HS-5 (cell line): ENCODE data around the gene NPDC1.
A peak's percentile ranks its signal among the peaks of the same experiment; 100 is the strongest.
"Not testable (repeated sequence)": the region's sequence is repeated elsewhere in the genome, so short reads cannot be mapped to it uniquely, and the experiment has no call there.

Source experiments
- DNase-seq: peaks from one replicate; pipeline ENCODE4 v3.0.0-alpha.2; 2012; ENCODE audit warnings: low read depth

The NPDC1 gene

DNA sequence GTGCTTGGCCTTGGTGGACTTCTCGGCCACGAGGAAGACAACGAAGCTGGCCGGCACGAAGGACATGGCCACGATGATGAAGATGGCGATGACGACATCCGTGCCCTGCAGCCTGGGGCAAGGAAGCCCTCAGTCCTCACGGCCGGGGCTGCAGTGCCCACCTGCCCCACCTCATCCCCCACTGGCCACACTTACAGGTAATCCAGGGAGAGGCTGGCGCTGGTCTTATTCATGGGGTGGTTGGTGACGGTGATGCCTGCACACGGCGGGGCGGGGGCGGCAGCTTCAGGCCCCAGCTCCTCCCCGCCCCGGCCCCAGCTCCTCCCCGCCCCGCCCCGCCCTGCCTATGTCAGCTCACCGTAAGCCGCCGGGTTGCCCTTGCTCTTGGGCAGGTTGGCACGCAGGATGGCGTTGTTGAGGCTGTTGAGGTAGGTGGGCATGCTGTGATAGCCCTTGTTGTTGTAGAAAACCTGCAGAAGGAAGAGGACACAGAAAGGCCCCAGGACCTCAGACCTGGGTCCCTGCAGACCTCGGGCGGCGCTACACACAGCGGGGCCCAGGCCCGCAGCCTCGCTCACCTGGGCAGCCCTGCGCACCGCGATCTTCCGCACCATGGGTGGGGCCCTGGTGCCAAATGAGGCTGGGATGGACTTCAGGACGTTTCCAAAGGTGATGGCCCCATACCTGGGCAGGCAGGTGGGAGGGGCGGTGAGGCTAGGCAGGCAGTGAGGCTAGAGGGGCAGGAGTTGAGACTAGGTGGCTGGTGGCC, 33.9 kb downstream of the NPDC1 start:
- no peak for DNase-seq

DNA sequence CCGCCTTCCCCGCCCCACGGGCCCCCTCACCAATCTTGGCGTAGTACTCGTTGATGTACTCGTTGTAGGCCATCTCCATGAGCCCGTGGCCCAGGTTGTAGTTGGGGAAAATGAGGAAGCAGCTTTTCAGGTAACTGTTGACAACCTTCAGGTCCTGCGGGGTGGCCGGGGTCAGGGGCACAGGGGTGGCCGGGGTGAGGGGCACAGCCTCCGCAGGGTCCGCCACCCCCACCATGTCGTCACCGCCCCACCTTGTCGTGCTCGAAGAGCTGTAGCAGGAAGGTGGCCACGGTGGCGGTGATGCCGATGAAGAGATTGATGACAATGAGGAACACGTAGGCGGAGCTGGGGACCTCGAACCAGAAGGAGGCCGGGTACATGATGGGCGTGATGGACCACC, 34.8 kb downstream of the NPDC1 start:
- DNase-seq: no peak

DNA sequence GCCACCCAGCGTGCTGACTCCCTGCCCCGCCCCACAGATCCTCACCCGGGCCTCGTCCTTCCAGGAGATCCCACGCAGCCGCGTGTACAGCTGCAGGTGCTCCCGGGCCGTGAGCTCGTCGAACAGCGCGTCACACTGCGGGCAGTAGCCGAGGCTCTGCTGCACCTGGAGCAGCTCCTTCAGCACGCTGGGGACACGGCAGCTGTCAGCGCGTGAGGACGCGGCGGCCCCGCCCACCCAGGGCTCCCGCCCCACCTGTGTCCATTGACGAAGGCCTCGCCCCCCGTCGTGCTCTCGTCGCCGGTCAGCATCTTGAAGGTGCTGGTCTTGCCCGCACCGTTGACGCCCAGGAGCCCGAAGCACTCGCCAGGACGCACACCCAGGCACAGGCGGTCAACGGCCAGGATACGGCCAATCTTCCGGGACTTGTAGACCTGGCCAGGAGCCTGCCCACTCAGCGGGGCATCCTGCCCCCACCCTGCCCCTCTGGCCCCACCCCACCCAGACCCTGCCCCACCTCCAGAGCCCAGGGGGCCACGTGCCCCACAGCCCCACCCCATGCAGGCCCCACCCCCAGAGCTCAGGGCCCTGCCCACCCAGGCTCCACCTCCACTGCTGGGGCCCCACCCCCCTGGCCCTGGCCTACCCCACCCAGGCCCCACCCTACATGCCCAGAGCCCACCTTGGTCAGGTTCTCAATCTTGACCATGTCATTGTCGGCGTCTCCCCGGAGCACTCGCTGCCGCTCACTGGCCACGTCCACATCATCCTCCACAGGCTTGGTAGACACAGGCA, 35.8 kb downstream of the NPDC1 start:
- DNase-seq: no peak

DNA sequence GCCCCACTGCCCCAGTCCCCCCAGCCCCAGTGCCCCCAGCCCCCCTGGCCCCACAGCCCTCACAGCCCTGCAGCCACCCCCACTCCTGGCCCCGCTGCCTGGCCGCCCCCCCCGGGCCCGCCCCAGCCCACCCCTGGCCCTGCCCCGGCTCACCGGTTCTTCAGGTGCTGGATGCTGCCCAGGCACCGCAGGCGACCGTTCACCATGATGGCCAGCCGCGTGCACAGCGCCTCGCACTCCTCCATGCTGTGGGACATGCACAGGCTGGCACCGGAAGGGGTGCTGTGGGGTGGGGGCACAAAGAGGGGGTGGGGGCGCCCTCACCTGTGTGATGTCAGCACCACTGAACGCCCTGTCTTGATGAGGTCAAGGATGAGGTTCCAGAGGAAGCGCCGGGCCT, 36.8 kb downstream of the NPDC1 start:
- DNase-seq: no peak

DNA sequence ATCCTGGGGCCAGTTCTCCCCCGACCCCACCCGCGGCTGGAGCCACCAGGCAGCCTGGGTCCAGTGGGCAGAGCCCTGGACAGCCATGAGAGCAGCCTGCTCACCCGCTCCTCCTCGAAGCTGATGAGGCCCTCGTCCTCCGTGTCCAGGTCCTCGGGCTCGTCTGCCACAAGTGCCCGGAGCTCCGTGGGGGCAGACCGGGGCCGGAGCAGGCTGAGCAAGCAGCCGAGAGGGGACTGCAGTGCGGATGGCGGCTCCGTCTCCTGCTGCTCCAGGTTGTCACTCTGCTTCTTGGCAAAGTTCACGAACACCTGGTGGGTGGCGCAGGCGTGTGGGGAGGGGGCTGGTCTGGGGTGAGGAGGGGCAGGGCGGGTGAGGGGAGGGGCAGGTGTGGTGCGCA, 37.7 kb downstream of the NPDC1 start:
- DNase-seq: no peak

DNA sequence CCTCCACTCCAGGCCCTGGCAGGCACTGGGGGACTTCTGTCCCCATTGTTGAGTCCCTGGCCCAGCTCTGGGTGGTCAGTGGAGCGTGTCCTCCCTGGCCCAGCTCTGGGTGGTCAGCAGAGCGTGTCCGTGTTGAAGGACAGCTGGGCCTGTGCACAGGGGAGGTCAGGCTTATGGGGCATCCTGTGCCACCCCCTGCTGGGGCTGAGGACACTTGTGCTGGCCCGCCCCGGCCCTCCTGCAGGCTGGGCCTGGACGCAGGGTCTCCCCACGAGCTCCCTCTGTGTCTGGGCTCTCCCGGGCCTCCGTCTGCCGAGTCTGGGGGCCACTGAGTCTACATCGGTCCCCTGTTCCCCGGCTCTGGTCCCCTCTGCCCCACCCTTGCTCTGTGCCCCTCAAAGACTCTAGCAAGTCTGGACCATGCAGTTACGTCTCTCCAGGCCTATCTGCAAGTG, 38.1 kb downstream of the NPDC1 start:
- no peak for DNase-seq

DNA sequence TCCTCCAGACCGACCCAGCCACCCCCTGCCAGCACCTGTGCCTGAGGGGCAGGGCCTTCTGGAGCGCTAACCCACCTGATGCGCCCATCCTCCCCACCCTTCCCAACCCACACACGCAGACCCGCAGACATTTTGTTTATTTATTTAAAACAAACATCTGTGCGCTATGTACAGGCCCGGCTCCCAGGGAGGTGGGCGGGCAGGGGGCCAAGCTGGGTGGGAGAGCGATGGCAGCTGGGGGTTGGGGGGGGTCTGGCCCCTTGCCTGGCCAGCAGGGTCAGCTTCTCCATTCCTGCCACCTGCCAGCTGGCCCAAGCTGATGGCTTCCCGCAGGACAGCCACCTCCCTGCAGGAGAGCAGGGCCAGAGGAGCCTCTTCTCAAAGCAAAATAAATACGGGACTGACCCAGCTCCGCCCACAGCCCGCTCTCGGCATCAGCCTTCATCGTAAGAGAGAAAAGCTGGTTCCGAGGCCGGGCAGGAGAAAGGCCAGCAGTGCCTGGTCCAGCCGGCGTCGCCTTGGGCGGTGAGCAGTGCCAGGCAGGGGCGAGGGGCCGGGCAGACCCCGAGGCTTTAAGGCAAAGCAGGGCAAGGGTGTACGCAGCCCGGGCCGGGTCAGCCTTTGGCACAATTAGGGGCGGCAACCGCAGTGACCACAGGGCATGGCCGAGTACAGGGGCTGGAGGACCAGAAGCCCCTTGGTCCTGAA, 38.7 kb downstream of the NPDC1 start:
- no peak for DNase-seq

DNA sequence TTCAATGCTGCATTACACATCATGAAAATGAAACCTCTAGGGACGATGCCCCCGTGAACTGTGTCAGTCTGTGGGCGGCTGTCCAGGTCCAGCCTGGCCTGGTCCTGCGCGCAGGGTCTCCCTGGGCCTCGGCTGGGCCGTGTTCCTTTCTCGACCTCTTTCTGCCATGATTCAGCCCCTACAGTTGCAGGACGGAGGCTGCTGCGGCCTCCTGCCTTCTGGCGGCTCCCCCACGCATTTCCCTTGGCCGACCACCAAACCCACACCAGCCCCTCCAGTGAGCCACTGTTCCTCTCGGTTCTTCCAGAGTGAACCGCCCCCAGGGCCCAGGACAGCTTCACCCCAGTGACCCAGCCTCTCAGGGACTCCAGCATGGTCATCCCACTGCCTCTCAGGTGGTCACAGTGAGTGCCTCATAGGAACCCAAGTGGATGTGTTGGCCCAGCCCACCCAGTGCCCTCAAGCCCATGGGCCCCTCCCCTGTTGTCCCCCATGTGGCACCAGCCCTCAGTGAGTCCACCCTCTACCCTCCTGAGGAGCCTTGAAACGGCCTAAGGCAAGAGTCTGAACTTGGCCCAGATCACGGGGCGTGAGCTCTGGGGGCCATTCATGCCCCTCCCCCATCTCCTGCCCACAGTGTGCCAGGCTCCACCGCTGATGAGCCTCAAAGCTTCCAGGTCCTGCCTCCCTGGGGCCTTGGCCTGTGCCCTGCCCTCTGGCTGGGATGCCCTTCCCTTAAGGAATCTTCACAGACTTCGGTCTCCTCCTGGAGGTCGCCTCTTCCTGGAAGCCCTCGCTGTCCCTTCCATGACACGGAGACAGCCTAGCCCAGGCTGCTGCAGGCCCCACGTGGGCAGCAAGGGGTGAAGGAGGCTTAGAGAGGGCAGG, 39.6 kb downstream of the NPDC1 start:
- no peak for DNase-seq

DNA sequence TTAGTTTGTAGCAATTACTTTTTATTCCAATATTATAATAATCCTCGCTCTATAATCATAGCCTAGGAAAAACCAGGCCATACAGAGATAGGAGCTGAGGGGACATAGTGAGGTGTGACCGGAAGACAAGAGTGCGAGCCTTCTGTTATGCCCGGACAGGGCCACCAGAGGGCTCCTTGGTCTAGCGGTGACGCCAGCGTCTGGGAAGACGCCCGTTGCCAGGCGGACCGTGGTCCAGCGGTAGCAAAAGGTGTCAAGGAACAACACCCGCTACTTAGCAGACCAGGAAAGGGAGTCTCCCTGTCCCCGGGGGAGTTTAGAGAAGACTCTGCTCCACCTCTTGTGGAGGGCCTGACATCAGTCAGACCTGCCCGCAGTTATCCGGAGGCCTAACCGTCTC, 41.7 kb downstream of the NPDC1 start:
- not testable (repeated sequence) for DNase-seq

DNA sequence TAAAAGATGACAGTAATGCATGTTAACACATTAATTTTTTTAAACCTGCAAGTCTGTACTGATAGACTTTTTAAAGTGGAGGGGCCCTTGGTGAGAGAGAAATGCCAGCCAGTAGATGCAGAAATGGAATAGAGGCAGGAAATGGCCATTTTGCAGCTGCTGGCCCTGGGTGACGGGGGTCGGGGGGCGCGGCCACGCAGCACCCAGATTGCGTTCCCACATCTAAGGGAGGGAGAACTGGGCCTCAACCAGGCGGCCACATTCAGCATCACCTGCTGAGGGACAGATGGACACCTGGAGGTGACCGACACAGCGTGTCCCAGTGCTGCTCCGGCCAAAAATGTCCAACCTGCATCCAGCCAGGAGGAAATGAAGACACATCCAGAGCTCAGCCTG, 43.3 kb downstream of the NPDC1 start:
- DNase-seq: no peak

DNA sequence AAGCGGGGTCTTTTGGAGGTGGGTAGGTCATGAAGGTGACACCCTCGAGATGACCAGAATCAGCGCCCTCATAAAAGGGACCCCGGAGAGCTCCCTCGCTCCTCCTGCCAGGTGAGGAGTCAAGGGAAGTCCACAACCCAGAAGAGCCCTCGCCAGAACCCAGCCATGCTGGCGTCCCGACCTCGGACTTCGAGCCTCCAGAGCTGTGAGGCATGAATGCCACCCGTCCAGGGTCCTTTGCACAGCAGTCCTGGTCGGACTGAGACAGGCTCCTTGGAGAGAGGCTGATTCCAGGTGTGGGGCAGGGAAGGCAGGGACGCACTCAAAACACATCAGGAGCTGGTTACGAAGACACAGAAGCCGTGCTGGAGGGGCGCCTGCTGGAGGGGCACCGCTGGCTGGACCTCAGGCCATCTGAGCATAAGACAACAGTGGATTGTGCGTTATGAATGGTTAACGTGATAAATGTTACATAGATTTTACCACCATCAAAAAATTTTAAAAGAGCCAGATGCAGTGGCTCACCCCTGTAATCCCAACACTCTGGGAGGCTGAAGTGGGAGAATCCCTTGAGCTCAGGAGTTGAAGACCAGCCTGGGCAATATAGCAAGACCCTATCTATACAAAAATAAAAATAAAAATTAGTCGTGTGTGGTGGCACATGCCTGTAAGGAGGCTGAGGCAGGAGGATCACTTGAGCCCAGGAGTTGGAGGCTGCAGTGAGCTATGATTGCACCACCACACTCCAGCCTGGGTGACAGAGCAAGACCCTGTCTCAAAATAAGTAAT, 43.9 kb downstream of the NPDC1 start:
- no peak for DNase-seq

DNA sequence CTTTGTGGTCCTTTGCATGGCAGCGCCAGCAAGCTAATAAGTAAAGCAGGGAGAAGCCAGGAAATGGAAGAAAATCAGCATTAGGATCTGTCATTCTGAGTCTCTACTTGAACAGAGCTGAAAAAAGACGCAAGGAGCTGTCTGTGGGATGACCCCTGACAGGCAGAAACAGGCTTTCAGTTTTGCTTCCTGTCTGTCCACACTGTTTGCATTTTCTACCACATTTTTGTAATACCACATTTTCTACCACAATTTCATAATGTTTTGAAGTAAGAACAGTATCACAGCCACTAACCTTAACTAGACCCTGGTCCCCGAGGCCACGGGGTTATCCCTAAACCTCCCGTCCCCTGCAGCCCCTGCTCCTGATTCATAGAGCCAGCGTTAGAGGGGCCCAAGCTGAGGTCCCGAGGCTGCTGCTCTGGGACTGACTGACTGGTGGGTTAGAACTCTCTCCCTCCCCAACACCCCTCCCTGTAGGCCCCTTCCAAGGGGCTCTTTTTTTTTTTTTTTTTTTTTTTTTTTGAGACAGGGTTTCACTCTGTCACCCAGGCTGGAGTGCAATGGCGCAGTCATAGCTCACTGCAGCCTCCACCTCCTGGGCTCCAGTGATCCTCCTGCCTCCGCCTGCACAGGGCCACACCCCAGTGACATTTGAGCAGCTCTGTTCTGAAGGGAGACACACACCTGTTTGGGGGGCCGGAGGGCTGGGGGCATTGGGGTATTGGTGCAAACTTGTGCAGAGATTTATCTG, 45.6 kb downstream of the NPDC1 start:
- peak; percentile 25 for DNase-seq

DNA sequence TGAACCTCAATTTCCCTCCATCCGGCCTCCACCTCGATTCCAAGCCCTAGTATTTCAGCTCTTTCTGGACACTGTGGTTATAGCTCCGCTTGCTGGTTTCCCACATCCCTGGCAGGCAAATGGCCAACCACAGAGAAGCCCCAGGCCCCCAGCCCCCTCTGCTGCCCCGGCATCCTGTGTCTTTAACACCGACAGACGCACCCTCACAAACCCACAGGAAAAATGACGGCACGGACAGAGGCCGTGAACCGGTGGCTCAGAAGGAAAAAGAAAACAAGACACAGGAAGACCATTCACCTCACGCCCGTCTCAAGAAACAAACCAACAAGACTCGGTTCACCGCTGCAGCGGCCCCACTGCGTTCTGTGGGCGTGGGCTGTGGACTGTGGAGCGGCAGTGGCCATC, 48.1 kb downstream of the NPDC1 start:
- DNase-seq: no peak

DNA sequence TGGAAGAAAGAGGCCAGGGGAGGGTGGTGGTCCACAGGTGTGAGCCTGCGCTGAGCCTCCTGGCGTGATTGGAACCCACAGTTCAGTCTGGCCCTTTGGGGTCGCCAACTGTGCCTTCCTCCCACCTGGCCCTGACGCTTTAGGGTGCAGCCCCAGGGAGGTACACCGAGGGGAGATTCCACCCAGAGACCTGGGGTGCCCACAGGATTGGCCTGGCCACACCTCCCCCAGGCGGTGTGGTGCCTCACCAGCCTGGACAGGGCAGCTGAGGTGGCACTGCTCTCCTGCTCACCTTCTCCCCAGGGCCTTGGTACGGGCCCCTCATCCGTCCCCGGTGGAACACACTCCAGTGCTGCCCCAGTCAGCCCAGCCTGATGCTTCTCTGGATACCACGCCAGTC, 48.6 kb downstream of the NPDC1 start:
- no peak for DNase-seq

DNA sequence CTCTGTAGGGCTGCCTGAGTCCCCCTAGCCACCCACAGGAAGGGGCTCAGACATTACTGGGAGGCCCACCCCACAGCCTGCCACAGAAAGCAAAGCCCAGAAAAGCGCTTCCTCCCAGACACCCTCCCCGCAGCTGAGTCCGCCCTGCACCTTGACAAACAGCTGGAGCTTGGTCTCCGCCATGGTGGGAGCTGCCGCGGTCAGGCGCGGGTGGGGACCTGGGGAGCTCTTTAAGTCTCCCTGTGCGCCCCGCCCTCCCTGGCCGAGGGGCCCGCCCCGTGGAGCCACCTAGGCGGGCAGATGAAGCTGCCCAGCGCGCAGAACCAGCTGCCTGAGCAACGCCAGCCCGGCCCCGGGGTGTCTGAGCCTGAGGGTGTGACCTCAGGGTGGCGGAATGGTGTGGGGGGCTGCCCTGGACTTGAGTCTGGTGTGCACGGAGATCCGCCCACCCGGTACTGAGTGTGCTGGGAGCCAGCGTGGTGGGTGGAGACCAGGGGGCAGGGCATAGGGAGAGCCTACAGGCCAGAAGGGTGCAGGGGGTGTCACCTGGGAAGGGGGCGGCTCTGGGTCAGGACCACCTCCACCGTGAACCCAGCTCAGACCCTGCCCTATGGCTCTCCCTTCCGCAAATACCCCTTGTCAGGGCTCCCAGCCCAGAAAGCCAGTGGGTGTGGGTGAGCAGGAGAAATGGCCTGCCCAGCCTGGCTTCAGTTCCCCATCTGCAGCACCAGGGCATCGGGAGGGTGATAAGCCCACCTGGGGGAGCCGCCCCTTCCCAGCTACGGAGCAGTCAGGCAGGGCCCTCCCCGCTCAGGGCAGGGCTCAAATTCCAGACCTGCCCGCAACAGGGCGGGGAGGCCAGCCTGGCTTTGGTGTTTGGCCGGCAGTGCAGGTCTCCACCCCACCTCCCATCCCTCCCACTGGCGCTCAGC, 49.4 kb downstream of the NPDC1 start, which contains the start of gene CLIC3:
CLIC3 (minus strand) TSS at position 208 of the 932 bp plus-strand sequence; CDS start at position 183, 25 bp downstream.
- no peak for DNase-seq

DNA sequence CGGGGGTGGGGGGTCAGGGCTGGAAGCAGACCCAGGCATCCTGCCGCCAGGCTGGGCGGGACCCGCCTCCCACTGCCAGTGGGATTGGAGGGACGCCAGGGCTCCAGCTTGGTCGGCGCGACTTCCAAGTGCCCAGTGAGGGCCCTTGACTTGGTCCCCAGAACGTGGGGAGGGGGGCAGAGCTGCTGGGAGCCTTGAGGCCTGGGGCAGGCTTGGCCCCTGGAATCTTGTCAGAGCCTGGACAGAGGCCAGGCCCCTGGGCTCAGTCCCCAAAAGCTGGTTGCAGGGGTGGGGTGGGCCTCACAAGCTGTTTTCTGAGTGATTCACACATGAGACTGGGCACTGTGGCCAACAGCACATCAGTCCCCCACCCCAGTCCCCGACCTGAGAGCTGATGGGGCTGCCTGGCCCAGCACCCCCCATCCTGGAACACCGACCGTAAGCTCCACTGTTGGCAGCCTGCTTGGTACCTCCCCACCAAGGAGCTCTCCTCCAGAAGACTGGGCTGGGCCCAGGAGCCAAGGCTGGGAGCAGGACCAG, 50.1 kb downstream of the NPDC1 start:
- no peak for DNase-seq

DNA sequence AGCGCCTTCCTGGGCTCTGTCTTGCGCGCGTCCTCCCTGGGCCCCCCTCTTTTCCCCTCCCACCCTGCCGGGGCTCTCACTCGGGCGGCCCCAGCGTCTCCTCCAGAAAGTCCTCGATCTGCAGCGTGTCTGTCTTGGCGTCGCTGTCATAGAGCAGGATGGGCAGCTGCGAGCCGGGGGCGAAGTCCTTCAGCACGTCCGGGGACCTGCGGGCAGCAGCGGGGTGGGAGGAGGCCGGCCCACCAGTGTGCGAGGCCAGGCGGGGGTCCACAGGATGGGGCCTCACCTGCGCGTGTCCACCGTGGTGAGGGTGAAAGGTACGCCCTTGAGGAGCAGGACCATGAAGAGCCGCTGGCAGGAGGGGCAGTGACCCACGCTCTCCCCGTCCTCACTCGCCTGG, 50.6 kb downstream of the NPDC1 start:
- DNase-seq: no peak

DNA sequence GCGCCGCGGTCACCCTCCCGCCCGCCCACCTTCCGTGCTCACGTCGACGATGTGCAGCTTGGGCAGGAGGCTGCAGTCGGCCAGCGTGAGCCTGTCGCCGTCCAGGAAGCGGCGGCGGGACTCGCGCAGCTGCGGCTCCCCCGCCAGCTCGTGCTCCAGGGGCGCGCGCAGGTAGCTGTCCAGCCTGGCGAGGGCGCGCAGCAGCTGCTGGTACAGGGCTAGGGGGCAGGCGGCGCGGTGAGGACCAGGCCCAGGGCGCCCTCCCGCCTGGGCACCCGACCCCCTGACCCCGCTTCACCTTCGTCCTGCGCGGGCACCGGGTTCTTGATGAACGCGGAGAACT, 51.1 kb downstream of the NPDC1 start:
- DNase-seq: no peak
